Astrocyte (in vitro differentiated cells and primary cell): ENCODE data around the gene ARHGEF11. TPM values are rescaled to one million over a fixed set of nuclear protein-coding genes. Genes with fewer than 3 reads are reported as not detected.
A peak's percentile ranks its signal among the peaks of the same experiment; 100 is the strongest.

Source experiments
- DNase-seq: peaks from one replicate; pipeline ENCODE4 v3.0.0-alpha.2; 2010; ENCODE audit warnings: low read depth
- FAIRE-seq: peaks from 2 replicates; lab custom pipeline; 2011; peaks lifted over from hg19 to GRCh38; lab: Jason Lieb, UNC
- H2AFZ ChIP-seq: 2 replicates; pipeline ENCODE4 v1.6.0; 2012; ENCODE audit warnings: low read depth, low read length, inconsistent platforms
- H3K27ac ChIP-seq: 2 replicates; pipeline ENCODE4 v1.5.1; 2011; ENCODE audit warnings: low read depth, low read length, inconsistent platforms
- H3K27me3 ChIP-seq: 2 replicates; pipeline ENCODE4 v1.6.0; 2011; ENCODE audit warnings: low read length, inconsistent platforms; ENCODE audit not compliant: insufficient read depth
- H3K36me3 ChIP-seq: 2 replicates; pipeline ENCODE4 v1.5.1; 2011; ENCODE audit warnings: low read length, inconsistent platforms; ENCODE audit not compliant: insufficient read depth
- H3K4me1 ChIP-seq: 2 replicates; pipeline ENCODE4 v1.5.1; 2011; ENCODE audit warnings: low read length, inconsistent platforms; ENCODE audit not compliant: insufficient read depth
- H3K4me2 ChIP-seq: 2 replicates; pipeline ENCODE4 v1.6.0; 2012; ENCODE audit warnings: low read length, inconsistent platforms
- H3K4me3 ChIP-seq: 2 replicates; pipeline ENCODE4 v1.5.1; 2011; ENCODE audit warnings: low read depth, mild to moderate bottlenecking, low read length, inconsistent platforms; ENCODE audit not compliant: insufficient read depth
- H3K79me2 ChIP-seq: 2 replicates; pipeline ENCODE4 v1.6.0; 2012; ENCODE audit warnings: mild to moderate bottlenecking, low read length, inconsistent platforms; ENCODE audit not compliant: insufficient read depth
- H3K9ac ChIP-seq: 2 replicates; pipeline ENCODE4 v1.6.0; 2012; ENCODE audit warnings: mild to moderate bottlenecking, low read length, inconsistent platforms
- H3K9me3 ChIP-seq: 2 replicates; pipeline ENCODE4 v1.5.1; 2012; ENCODE audit warnings: low read depth, mild to moderate bottlenecking, low read length, inconsistent platforms; ENCODE audit not compliant: insufficient read depth
- H4K20me1 ChIP-seq: 2 replicates; pipeline ENCODE4 v1.6.0; 2012; ENCODE audit warnings: low read length, inconsistent platforms; ENCODE audit not compliant: insufficient read depth
- H3K27ac Mint-ChIP-seq: one replicate; pipeline ENCODE4 v1.8.0; 2021; ENCODE audit warnings: mild to moderate bottlenecking, mixed read lengths; ENCODE audit not compliant: unreplicated experiment
- H3K27me3 Mint-ChIP-seq: one replicate; pipeline ENCODE4 v1.8.0; 2021; ENCODE audit warnings: low read depth, mixed read lengths; ENCODE audit not compliant: unreplicated experiment
- H3K36me3 Mint-ChIP-seq: one replicate; pipeline ENCODE4 v1.8.0; 2021; ENCODE audit warnings: low read depth, mixed read lengths; ENCODE audit not compliant: unreplicated experiment
- H3K4me1 Mint-ChIP-seq: one replicate; pipeline ENCODE4 v1.8.0; 2021; ENCODE audit warnings: low read depth, mixed read lengths; ENCODE audit not compliant: unreplicated experiment
- H3K4me3 Mint-ChIP-seq: one replicate; pipeline ENCODE4 v1.8.0; 2021; ENCODE audit warnings: mild to moderate bottlenecking, moderate library complexity, mixed read lengths; ENCODE audit not compliant: unreplicated experiment
- H3K9me3 Mint-ChIP-seq: one replicate; pipeline ENCODE4 v1.8.0; 2021; ENCODE audit warnings: mild to moderate bottlenecking, mixed read lengths; ENCODE audit not compliant: unreplicated experiment
- CTCF ChIP-seq: IDR thresholded peaks from 2 replicates; pipeline ENCODE4 v1.5.1; 2011; ENCODE audit warnings: low read depth, mild to moderate bottlenecking, inconsistent platforms, low read length, moderate library complexity; ENCODE audit not compliant: insufficient read depth
- EZH2 ChIP-seq: IDR thresholded peaks from 2 replicates; pipeline ENCODE4 v1.6.1; 2012; ENCODE audit warnings: mild to moderate bottlenecking, low read length, inconsistent platforms; ENCODE audit not compliant: insufficient read depth
- total RNA-seq: library from RNA; stranded (reverse); gene quantifications from 2 replicates; pipeline ENCODE4 v1.2.1, GENCODE V29; 2021

ARHGEF11 gene
- total RNA-seq, 1 donor from 2014 or later: 29.2 TPM

- no peak for FAIRE-seq
- no peak overlapping the region for H2AFZ ChIP-seq
- DNase-seq: no peak
- no peaks in the 10 kb centered on the region for H3K36me3 Mint-ChIP-seq
- no peaks in the 10 kb centered on the region for H4K20me1 ChIP-seq
- no peaks in the 10 kb centered on the region for H3K27me3 Mint-ChIP-seq
- H3K4me3 Mint-ChIP-seq: no peak overlapping the region
- no peaks in the 10 kb centered on the region for H3K9me3 Mint-ChIP-seq
- H3K36me3 ChIP-seq: no peaks in the 10 kb centered on the region
- H3K4me3 ChIP-seq: no peak overlapping the region
- H3K79me2 ChIP-seq: no peaks in the 10 kb centered on the region
- H3K4me2 ChIP-seq: no peak overlapping the region
- peaks cover 16% of the 10 kb centered on the region for H3K4me1 Mint-ChIP-seq
- no peak overlapping the region for H3K27ac Mint-ChIP-seq
- H3K4me1 ChIP-seq: peaks cover 11% of the 10 kb centered on the region
- H3K27me3 ChIP-seq: no peaks in the 10 kb centered on the region
- TF ChIP-seq CTCF: no peak
- TF ChIP-seq EZH2: no peak
- H3K9me3 ChIP-seq: no peaks in the 10 kb centered on the region
- no peak overlapping the region for H3K27ac ChIP-seq
- no peak overlapping the region for H3K9ac ChIP-seq
Measured at GRCh38 chr1:157088607-157089006, 43.1 kb upstream of the ARHGEF11 start.

- peaks cover 11% of the 10 kb centered on the region for H3K4me1 ChIP-seq
- no peaks in the 10 kb centered on the region for H3K79me2 ChIP-seq
- no peaks in the 10 kb centered on the region for H3K36me3 ChIP-seq
- DNase-seq: no peak
- Mint-ChIP-seq H3K36me3 (no peaks in the 10 kb centered on the region), H3K4me1 (peaks cover 16% of the 10 kb centered on the region), H3K27me3 (peaks cover 8% of the 10 kb centered on the region), H3K9me3 (no peaks in the 10 kb centered on the region), H3K4me3 (no peak overlapping the region), H3K27ac (no peak overlapping the region)
- no peak overlapping the region for H3K4me3 ChIP-seq
- H3K27ac ChIP-seq: no peak overlapping the region
- H3K9me3 ChIP-seq: no peaks in the 10 kb centered on the region
- FAIRE-seq: peak; percentile 13
- no peak overlapping the region for H2AFZ ChIP-seq
- H4K20me1 ChIP-seq: no peaks in the 10 kb centered on the region
- H3K4me2 ChIP-seq: no peak overlapping the region
- no peak overlapping the region for H3K9ac ChIP-seq
- H3K27me3 ChIP-seq: no peaks in the 10 kb centered on the region
- no peak for TF ChIP-seq EZH2
- no peak for TF ChIP-seq CTCF
Measured at GRCh38 chr1:157087030-157087429, 41.5 kb upstream of the ARHGEF11 start.

GRCh38 chr1:157086299-157086698 lies 40.8 kb upstream of the ARHGEF11 start:
- H3K36me3 Mint-ChIP-seq: no peaks in the 10 kb centered on the region
- H3K27ac Mint-ChIP-seq: no peak overlapping the region
- H3K4me1 Mint-ChIP-seq: peaks cover 16% of the 10 kb centered on the region
- H3K4me1 ChIP-seq: peaks cover 11% of the 10 kb centered on the region
- no peak overlapping the region for H3K4me3 Mint-ChIP-seq
- H3K9me3 Mint-ChIP-seq: no peaks in the 10 kb centered on the region
- H3K79me2 ChIP-seq: no peaks in the 10 kb centered on the region
- no peak for TF ChIP-seq CTCF
- TF ChIP-seq EZH2: no peak
- H3K36me3 ChIP-seq: no peaks in the 10 kb centered on the region
- no peak overlapping the region for H2AFZ ChIP-seq
- H3K4me3 ChIP-seq: no peak overlapping the region
- no peak for FAIRE-seq
- H3K27me3 Mint-ChIP-seq: peaks cover 8% of the 10 kb centered on the region
- no peaks in the 10 kb centered on the region for H4K20me1 ChIP-seq
- DNase-seq: no peak
- H3K9ac ChIP-seq: no peak overlapping the region
- no peaks in the 10 kb centered on the region for H3K27me3 ChIP-seq
- H3K4me2 ChIP-seq: no peak overlapping the region
- no peaks in the 10 kb centered on the region for H3K9me3 ChIP-seq
- H3K27ac ChIP-seq: no peak overlapping the region
